ENCODE results near the gene CRLF2.
A peak's percentile ranks its signal among the peaks of the same experiment; 100 is the strongest.
"Not testable (repeated sequence)": the region's sequence is repeated elsewhere in the genome, so short reads cannot be mapped to it uniquely, and the experiment has no call there.

The CRLF2 gene

GRCh38 chrX:1212532-1212931 lies at the start of gene CRLF2:
CRLF2 (minus strand) TSS chrX:1212649; CDS start chrX:1212634, 15 bp downstream.
- no peak for ATAC-seq (replicated peaks; ENCODE audit: extremely low read depth, poor library complexity, severe bottlenecking)
- H3K27me3 Mint-ChIP-seq: no peaks in the 10 kb centered on the region

GRCh38 chrX:1261771-1262170 lies 49.3 kb upstream of the CRLF2 start:
- not testable (repeated sequence) for DNase-seq (ENCODE audit: low spot score in 2 of 2); ATAC-seq (replicated peaks; ENCODE audit: extremely low read depth, poor library complexity, severe bottlenecking); H3K27ac Mint-ChIP-seq (ENCODE audit: low read depth); H3K27me3 Mint-ChIP-seq; H3K9me3 Mint-ChIP-seq; H3K4me3 Mint-ChIP-seq; H3K36me3 Mint-ChIP-seq (ENCODE audit: insufficient read depth); H3K4me1 Mint-ChIP-seq

More at GRCh38 chrX:1212532-1212931, at the start of gene CRLF2:
- Mint-ChIP-seq H3K4me1 (peaks cover 18% of the 10 kb centered on the region), H3K27ac (ENCODE audit: low read depth) (no peak within 1 kb of the TSS), H3K36me3 (ENCODE audit: insufficient read depth) (peaks cover 5% of the 10 kb centered on the region), H3K4me3 (peak within 1 kb of the TSS; percentile 29), H3K9me3 (peaks cover 6% of the 10 kb centered on the region)
- DNase-seq (ENCODE audit: low spot score in 2 of 2): no peak

DNA sequence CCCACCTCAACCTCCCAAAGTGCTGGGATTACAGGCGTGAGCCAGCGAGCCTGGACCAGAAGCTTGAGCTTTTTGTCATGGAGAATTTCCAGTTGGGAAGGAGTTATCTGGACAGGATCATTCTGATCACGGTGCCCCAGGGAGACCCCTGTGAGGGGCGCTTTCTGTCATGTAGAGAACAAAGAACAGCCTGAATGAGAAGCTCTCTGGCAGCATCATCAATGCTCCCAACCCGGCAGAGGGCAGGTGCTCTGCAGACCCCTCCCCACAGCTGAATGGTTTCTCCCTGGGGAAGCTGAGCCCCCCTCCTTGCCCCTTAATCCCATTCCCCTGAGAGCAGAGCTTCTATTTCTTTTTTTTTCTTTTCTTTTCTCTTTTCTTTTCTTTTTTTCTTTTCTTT lies 48.8 kb upstream of the CRLF2 start:
- Mint-ChIP-seq H3K27me3 (peaks cover 7% of the 10 kb centered on the region), H3K4me1 (no peaks in the 10 kb centered on the region), H3K4me3 (no peak overlapping the region), H3K27ac (ENCODE audit: low read depth) (no peak overlapping the region), H3K9me3 (no peaks in the 10 kb centered on the region), H3K36me3 (ENCODE audit: insufficient read depth) (peaks cover 2% of the 10 kb centered on the region)
- ATAC-seq (replicated peaks; ENCODE audit: extremely low read depth, poor library complexity, severe bottlenecking) (no peak), DNase-seq (ENCODE audit: low spot score in 2 of 2) (no peak)

DNA sequence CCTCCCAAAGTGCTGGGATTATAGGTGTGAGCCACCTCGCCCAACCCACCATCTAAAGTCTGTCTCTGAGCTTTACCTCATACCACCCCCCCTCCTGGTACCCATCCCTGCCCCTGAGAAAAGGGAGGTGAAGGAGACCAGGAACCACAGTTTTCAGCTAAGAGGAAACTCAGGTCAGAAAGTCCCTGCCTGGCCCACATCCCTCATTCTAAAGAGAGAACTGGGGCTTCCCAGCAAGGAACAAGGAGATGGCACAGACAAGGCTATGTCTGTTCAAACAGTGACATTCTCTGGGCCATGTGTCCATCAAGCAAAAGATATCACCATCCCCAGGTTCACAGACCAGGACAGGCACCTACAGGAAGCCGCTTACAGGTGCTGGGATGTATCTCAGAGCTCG lies 40.4 kb upstream of the CRLF2 start:
- H3K27me3 Mint-ChIP-seq: peaks cover 6% of the 10 kb centered on the region
- peaks cover 13% of the 10 kb centered on the region for H3K9me3 Mint-ChIP-seq
- H3K4me3 Mint-ChIP-seq: no peak overlapping the region
- DNase-seq (ENCODE audit: low spot score in 2 of 2): no peak
- no peak for ATAC-seq (replicated peaks; ENCODE audit: extremely low read depth, poor library complexity, severe bottlenecking)
- no peaks in the 10 kb centered on the region for H3K36me3 Mint-ChIP-seq (ENCODE audit: insufficient read depth)
- peaks cover 8% of the 10 kb centered on the region for H3K4me1 Mint-ChIP-seq
- H3K27ac Mint-ChIP-seq (ENCODE audit: low read depth): no peak overlapping the region

GRCh38 chrX:1249101-1249887 lies 36.8 kb upstream of the CRLF2 start:
- H3K27ac Mint-ChIP-seq (ENCODE audit: low read depth): no peak overlapping the region
- H3K4me1 Mint-ChIP-seq: peaks cover 8% of the 10 kb centered on the region
- ATAC-seq (replicated peaks; ENCODE audit: extremely low read depth, poor library complexity, severe bottlenecking): peak; percentile 51
- no peak overlapping the region for H3K4me3 Mint-ChIP-seq
- peaks cover 4% of the 10 kb centered on the region for H3K36me3 Mint-ChIP-seq (ENCODE audit: insufficient read depth)
- H3K27me3 Mint-ChIP-seq: no peaks in the 10 kb centered on the region
- DNase-seq (ENCODE audit: low spot score in 2 of 2): no peak
- peaks cover 13% of the 10 kb centered on the region for H3K9me3 Mint-ChIP-seq

DNA sequence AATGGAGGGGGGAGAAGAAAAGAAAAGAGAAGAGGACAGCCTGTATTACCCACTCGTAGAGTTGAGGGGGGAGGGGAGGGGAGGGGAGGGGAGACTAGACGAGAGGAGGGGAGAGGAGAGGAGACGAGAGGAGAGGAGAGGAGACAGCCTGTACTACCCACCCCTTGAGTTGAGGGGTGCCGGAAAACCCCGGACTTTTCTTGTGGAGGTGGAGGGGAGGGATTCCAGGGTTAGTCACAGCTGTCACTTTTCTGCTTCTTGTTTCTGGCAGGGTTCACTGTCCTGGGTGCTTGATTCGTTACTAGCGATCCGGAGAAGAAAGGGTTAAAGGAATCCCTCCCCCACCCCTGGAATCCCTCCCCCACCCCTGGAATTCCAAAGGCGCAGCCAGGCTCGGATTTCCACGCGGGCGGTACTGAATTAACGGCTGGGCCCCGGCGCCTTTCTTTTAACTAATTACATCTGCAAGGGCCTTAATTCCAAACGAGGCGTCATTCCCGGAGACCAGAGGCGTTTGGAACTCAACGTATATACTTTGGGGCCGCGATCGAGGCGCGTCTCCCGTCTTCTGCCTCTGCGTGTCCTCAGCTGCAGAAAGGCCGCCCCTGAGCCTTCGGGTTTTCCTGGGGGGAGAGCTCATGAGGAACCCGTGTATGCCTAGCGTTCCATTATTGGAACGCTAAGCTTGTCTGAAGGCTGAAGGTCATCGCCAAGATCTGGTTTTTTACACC lies 36.0 kb upstream of the CRLF2 start:
- DNase-seq (ENCODE audit: low spot score in 2 of 2): no peak
- H3K4me3 Mint-ChIP-seq: no peak overlapping the region
- no peaks in the 10 kb centered on the region for H3K27me3 Mint-ChIP-seq
- no peak overlapping the region for H3K27ac Mint-ChIP-seq (ENCODE audit: low read depth)
- ATAC-seq (replicated peaks; ENCODE audit: extremely low read depth, poor library complexity, severe bottlenecking): no peak
- peaks cover 6% of the 10 kb centered on the region for H3K9me3 Mint-ChIP-seq
- H3K36me3 Mint-ChIP-seq (ENCODE audit: insufficient read depth): peaks cover 4% of the 10 kb centered on the region
- peaks cover 8% of the 10 kb centered on the region for H3K4me1 Mint-ChIP-seq

DNA sequence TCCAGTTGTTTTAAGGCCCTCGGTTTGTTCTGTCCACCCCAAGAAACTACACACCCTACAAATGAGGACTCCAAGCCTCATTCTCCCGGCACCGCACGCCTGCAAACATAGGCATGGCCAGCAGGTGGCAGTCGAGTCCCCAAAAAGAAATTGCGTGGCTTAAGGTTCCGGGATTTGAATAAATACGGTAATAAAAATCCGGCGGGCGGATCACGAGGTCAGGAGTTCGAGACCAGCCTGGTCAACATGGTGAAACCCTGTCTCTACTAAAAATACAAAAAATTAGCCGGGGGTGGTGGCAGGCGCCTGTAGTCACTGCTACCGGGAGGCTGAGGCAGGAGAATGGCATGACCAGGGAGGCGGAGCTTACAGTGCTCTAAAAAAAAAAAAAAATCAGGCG lies 34.4 kb upstream of the CRLF2 start:
- H3K36me3 Mint-ChIP-seq (ENCODE audit: insufficient read depth): peaks cover 6% of the 10 kb centered on the region
- no peaks in the 10 kb centered on the region for H3K27me3 Mint-ChIP-seq
- DNase-seq (ENCODE audit: low spot score in 2 of 2): peak; percentile 74 to 77
- peaks cover 8% of the 10 kb centered on the region for H3K4me1 Mint-ChIP-seq
- H3K9me3 Mint-ChIP-seq: no peaks in the 10 kb centered on the region
- peak overlapping the region; percentile 31 for H3K4me3 Mint-ChIP-seq
- peak overlapping the region; percentile 59 for H3K27ac Mint-ChIP-seq (ENCODE audit: low read depth)
- ATAC-seq (replicated peaks; ENCODE audit: extremely low read depth, poor library complexity, severe bottlenecking): peak; percentile 57

- ATAC-seq (replicated peaks; ENCODE audit: extremely low read depth, poor library complexity, severe bottlenecking) (no peak), DNase-seq (ENCODE audit: low spot score in 2 of 2) (no peak)
- Mint-ChIP-seq H3K36me3 (ENCODE audit: insufficient read depth) (peaks cover 6% of the 10 kb centered on the region), H3K4me3 (no peak overlapping the region), H3K4me1 (peaks cover 6% of the 10 kb centered on the region), H3K27me3 (peaks cover 11% of the 10 kb centered on the region), H3K27ac (ENCODE audit: low read depth) (no peak overlapping the region), H3K9me3 (no peaks in the 10 kb centered on the region)
Observed at GRCh38 chrX:1244164-1245076, 32.0 kb upstream of the CRLF2 start.

GRCh38 chrX:1242891-1243402 lies 30.5 kb upstream of the CRLF2 start:
- H3K4me1 Mint-ChIP-seq: no peaks in the 10 kb centered on the region

DNA sequence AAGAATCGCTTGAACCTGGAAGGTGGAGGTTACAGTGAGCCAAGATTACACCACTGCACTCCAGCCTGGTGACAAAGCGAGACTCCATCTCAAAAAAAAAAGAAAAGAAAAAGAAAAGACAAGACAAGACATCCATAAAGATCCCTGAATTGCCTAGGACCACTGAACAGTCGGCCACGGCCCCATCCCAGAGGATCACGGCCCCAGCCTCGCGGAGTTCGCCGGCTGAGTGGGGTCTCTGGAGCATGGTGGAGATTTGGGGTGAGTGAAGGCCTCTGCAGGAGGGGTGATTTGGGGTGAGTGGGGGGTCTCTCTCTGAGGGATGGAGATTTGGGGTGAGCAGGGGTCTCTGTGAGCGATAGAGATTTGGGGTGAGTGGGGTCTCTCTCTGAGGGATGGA lies 28.1 kb upstream of the CRLF2 start:
- peaks cover 11% of the 10 kb centered on the region for H3K27me3 Mint-ChIP-seq
- ATAC-seq (replicated peaks; ENCODE audit: extremely low read depth, poor library complexity, severe bottlenecking); H3K9me3 Mint-ChIP-seq; DNase-seq (ENCODE audit: low spot score in 2 of 2); H3K4me1 Mint-ChIP-seq; H3K27ac Mint-ChIP-seq (ENCODE audit: low read depth); H3K4me3 Mint-ChIP-seq; H3K36me3 Mint-ChIP-seq (ENCODE audit: insufficient read depth): not testable (repeated sequence)

More at GRCh38 chrX:1242891-1243402, 30.5 kb upstream of the CRLF2 start:
- DNase-seq (ENCODE audit: low spot score in 2 of 2) (no peak), ATAC-seq (replicated peaks; ENCODE audit: extremely low read depth, poor library complexity, severe bottlenecking) (no peak)
- Mint-ChIP-seq H3K27me3 (peaks cover 11% of the 10 kb centered on the region), H3K9me3 (no peaks in the 10 kb centered on the region), H3K36me3 (ENCODE audit: insufficient read depth) (peaks cover 6% of the 10 kb centered on the region), H3K27ac (ENCODE audit: low read depth) (no peak overlapping the region), H3K4me3 (no peak overlapping the region)

- H3K9me3 Mint-ChIP-seq: no peaks in the 10 kb centered on the region
- no peak overlapping the region for H3K4me3 Mint-ChIP-seq
- peaks cover 3% of the 10 kb centered on the region for H3K36me3 Mint-ChIP-seq (ENCODE audit: insufficient read depth)
- H3K4me1 Mint-ChIP-seq: no peaks in the 10 kb centered on the region
- no peak overlapping the region for H3K27ac Mint-ChIP-seq (ENCODE audit: low read depth)
- H3K27me3 Mint-ChIP-seq: peaks cover 11% of the 10 kb centered on the region
- ATAC-seq (replicated peaks; ENCODE audit: extremely low read depth, poor library complexity, severe bottlenecking) (peak; percentile 45), DNase-seq (ENCODE audit: low spot score in 2 of 2) (peak in 1 of 2 donors; percentile 35)
Observed at GRCh38 chrX:1239681-1240142, 27.3 kb upstream of the CRLF2 start.

DNA sequence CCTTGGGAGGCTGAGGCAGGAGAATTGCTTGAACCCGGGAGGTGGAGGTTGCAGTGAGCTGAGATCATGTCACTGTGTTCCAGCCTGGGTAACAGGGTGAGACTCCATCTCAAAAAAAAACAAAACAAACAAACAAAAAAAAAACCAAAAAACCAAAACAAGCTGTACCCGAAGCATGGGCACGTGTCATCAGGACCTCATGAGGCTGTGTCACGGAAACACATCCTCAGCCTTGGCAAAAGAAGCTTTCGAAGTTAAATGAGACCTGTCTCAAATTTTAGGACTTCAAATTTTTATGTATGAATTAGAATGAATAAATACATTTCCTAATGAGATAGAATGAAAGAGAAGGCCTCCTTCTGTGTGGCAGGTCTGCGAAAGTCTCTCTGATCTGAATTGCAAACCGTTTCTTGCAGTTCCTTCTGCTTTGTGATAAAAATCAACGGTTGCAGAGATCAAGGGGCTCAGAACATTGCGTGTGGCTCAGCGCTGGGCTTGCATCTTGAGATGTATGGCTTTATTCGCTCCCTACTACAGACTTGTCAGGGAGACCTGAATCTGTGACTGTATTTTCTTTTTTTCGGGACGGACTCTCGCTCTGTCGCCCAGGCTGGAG lies 19.5 kb upstream of the CRLF2 start:
- Mint-ChIP-seq H3K27ac (ENCODE audit: low read depth) (no peak overlapping the region), H3K4me3 (no peak overlapping the region), H3K9me3 (peaks cover 6% of the 10 kb centered on the region), H3K27me3 (no peaks in the 10 kb centered on the region), H3K4me1 (no peaks in the 10 kb centered on the region), H3K36me3 (ENCODE audit: insufficient read depth) (no peaks in the 10 kb centered on the region)
- no peak for DNase-seq (ENCODE audit: low spot score in 2 of 2)
- peak; percentile 24 for ATAC-seq (replicated peaks; ENCODE audit: extremely low read depth, poor library complexity, severe bottlenecking)
